HG03565 (cell line): ENCODE data around the gene NBL1.

Source experiments
- ATAC-seq: cut with Tn5 transposase; IDR thresholded peaks from one replicate; pipeline ENCODE4 v1.9.1; 2021; ENCODE audit warnings: mild to moderate bottlenecking, moderate library complexity; ENCODE audit not compliant: unreplicated experiment

The NBL1 gene

DNA sequence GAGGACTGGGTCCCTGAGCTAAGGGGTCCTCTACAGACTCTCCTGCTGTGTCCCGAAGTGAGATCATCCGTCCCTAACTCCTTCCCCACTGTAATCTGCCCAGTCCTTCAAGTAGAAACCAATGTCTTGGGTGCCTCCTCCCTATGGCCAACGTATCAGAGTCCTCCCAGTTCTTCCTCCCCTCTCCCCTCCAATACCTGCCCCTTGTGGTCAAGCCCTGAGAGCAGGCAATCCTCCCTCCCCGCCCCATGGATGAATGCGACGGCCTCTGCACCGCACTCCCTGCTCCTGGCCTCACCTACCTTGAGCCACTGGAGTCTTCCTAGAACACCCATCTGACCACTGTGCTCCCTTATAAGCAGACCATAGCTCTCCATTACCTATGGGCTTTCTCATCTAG is 51.7 kb downstream of the NBL1 start:
- ATAC-seq: no peak

- ATAC-seq: no peak
Measured at GRCh38 chr1:19696820-19697219, 52.7 kb downstream of the NBL1 start.

DNA sequence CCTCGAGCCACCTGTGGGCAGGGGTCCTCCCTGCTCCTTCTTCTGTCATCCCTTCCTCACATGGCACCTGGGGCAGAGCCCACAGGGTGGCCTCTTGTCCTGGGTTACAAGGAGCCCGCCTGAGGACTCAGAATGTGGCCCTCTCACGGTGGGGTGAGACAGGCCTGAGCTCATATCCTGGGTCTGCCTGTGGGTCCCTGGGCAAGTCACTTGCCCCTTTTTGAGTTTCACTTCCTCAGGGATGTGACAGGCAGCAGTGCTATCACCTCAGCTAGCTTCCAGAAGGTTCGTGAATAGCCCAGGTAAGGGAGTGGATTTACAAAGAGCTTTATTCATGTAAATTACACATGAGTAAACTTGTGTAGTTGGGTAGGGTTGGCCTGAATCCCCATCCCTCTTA is 54.1 kb downstream of the NBL1 start:
- ATAC-seq: no peak

DNA sequence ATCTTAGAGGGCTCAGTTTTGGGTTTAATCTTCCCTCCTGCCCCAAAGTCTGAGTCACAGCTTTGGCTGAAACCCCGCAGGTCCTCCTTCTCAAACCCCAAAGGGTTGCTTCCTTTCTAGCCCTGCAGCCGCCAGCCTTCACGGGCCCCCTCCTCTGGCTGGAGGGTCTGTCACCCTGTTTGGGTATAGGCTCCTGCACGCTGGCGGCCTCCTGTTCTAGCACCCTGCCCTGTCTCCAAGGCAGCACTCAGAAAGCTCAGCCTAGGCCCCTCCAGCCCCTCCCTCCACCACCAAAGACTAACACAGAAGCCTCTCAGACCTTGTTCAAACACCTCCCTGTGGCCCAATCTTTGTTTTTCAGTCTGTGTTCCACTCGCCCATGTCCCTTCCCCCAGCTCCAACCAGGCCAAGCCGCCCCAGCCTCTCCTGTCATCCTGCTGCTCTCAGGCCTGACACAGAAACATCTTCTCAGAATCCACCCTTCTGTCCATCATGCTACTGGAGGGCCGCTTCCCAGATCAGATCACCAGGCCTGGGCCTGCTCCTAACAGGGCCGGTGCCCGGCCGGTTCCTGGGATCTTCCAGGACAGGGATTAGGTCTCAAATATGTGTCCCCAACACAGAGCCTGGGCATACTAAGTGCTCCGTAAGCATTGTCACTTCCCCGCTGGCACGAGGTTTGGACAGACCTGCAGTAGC is 56.1 kb downstream of the NBL1 start:
- no peak for ATAC-seq

GRCh38 chr1:19703280-19703679 is 59.2 kb downstream of the NBL1 start:
- no peak for ATAC-seq

- no peak for ATAC-seq
Measured at GRCh38 chr1:19704247-19705113, 60.4 kb downstream of the NBL1 start.

GRCh38 chr1:19705464-19705863 is 61.4 kb downstream of the NBL1 start:
- ATAC-seq: no peak

DNA sequence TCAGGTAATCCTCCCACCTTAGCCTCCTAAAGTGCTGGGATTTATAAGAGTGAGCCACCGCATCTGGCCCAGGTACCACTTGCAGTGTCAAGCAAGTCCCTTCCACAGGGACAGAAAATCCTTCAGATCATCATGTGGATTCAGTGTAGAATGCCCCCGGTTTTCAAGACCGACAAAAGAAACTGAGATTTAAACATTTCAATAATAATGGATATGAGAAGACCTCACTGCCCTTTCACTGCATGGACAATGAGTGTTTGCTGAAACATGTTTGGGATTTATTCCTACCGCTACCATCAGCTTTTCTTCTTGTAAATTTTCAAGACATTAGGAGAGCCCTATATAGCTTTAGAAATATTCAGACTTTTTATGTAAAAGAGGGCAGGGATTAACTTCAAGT is 62.0 kb downstream of the NBL1 start:
- no peak for ATAC-seq
